ENCODE data around the gene ASB16. TPM values are rescaled to one million over a fixed set of nuclear protein-coding genes. Genes with fewer than 3 reads are reported as not detected.

Gene ASB16
- total and polyA plus RNA-seq, 10 of the 15 experiments (the other 5 are each of a cell fraction or from before 2014, with no cell fraction given): 0.07 to 1.1 (median 0.44) TPM; not detected in 5

GRCh38 chr17:44190481-44190880 lies 20.0 kb downstream of the ASB16 start:
- Histone ChIP-seq H2AFZ (ENCODE audit: control insufficient read depth, low read depth, low read length) (no peak overlapping the region), H3K27ac (ENCODE audit: control insufficient read depth, insufficient read depth) (no peak overlapping the region), H3K4me1 (ENCODE audit: control insufficient read depth, insufficient read depth, low read length) (peaks cover 4% of the 10 kb centered on the region), H3K9ac (ENCODE audit: control insufficient read depth, insufficient read depth, low read length) (no peak overlapping the region), H3K4me2 (ENCODE audit: control insufficient read depth, insufficient read depth) (no peak overlapping the region), H3K79me2 (ENCODE audit: control insufficient read depth, insufficient read depth, low read length) (peaks cover 23% of the 10 kb centered on the region), H4K20me1 (ENCODE audit: control insufficient read depth, insufficient read depth) (no peaks in the 10 kb centered on the region), H3K27me3 (replicated peaks in 1 of 2; ENCODE audit: control insufficient read depth in 2 of 2, insufficient read depth in 2 of 2, low read length in 1 of 2) (no peaks in the 10 kb centered on the region), H3K36me3 (ENCODE audit: control insufficient read depth in 2 of 2, insufficient read depth in 2 of 2, low read length in 1 of 2) (peaks cover 19 to 21% of the 10 kb centered on the region in 2 experiments), H3K9me3 (replicated peaks; ENCODE audit: control insufficient read depth, insufficient read depth, low read length) (no peaks in the 10 kb centered on the region), H3K4me3 (no peak overlapping the region)
- SMC1A ChIA-PET (ENCODE audit: uncharacterized antibody, unreplicated experiment): no interaction called here
- ATAC-seq (no peak), DNase-seq (ENCODE audit: low read depth, low spot score) (no peak), FAIRE-seq (no peak)
- no TSS peak for BruUV-seq (replicated peaks)
- in situ Hi-C loops (cut with MboI): no loop called here
- RAD21 ChIA-PET (ENCODE audit: unreplicated experiment): no interaction called here
- TF ChIP-seq HDAC6 (IDR thresholded peaks at IDR 0.05; ENCODE audit: unreplicated experiment) (no peak), SIN3A (IDR thresholded peaks at IDR 0.05; ENCODE audit: low read depth, low read length) (no peak), TAF1 (IDR thresholded peaks at IDR 0.05; ENCODE audit: borderline replicate concordance, low read depth, low read length) (no peak), HDGF (IDR thresholded peaks at IDR 0.05) (no peak), POLR2A (IDR thresholded peaks at IDR 0.05; ENCODE audit: low read depth, low read length) (peak; percentile 61; the same call in 1 of the 2 replicates), JUND (IDR thresholded peaks at IDR 0.05; ENCODE audit: low read depth, low read length) (no peak), ZNF217 (IDR thresholded peaks at IDR 0.05) (no peak), NFXL1 (IDR thresholded peaks at IDR 0.05; ENCODE audit: borderline replicate concordance) (no peak)
- POLR2A ChIA-PET: no interaction called here
- WGBS (ENCODE audit: insufficient coverage, insufficient replicate concordance, low lambda C conversion rate, missing lambda C conversion rate): 93% methylated on average over 10 of the region's 10 CpGs
- CTCF ChIA-PET: no interaction called here
- intact Hi-C loops (cut with micrococcal nuclease; ENCODE audit: unreplicated experiment): no loop called here

GRCh38 chr17:44191369-44191768 lies 20.9 kb downstream of the ASB16 start:
- RAD21 ChIA-PET (ENCODE audit: unreplicated experiment): no interaction called here
- H3K9ac ChIP-seq (ENCODE audit: control insufficient read depth, insufficient read depth, low read length): no peak overlapping the region
- WGBS (ENCODE audit: insufficient coverage, insufficient replicate concordance, low lambda C conversion rate, missing lambda C conversion rate): 89% methylated on average over 5 of the region's 5 CpGs
- no peak overlapping the region for H3K4me3 ChIP-seq
- POLR2A ChIA-PET: no interaction called here
- intact Hi-C loops (cut with micrococcal nuclease; ENCODE audit: unreplicated experiment) (no loop called here), in situ Hi-C loops (cut with MboI) (no loop called here)
- H3K4me1 ChIP-seq (ENCODE audit: control insufficient read depth, insufficient read depth, low read length): peaks cover 4% of the 10 kb centered on the region
- no peak overlapping the region for H3K27ac ChIP-seq (ENCODE audit: control insufficient read depth, insufficient read depth)
- no peak overlapping the region for H3K4me2 ChIP-seq (ENCODE audit: control insufficient read depth, insufficient read depth)
- CTCF ChIA-PET: interaction anchor here (1.2 kb wide), 1 partner anchor 13 kb away, joined by 4 read pairs; no protein-coding TSS in a partner anchor
- DNase-seq (ENCODE audit: low read depth, low spot score) (no peak), ATAC-seq (no peak), FAIRE-seq (no peak)
- no peak overlapping the region for H2AFZ ChIP-seq (ENCODE audit: control insufficient read depth, low read depth, low read length)
- peaks cover 20 to 21% of the 10 kb centered on the region in 2 experiments for H3K36me3 ChIP-seq (ENCODE audit: control insufficient read depth in 2 of 2, insufficient read depth in 2 of 2, low read length in 1 of 2)
- SMC1A ChIA-PET (ENCODE audit: uncharacterized antibody, unreplicated experiment): no interaction called here
- no peaks in the 10 kb centered on the region for H3K27me3 ChIP-seq (replicated peaks in 1 of 2; ENCODE audit: control insufficient read depth in 2 of 2, insufficient read depth in 2 of 2, low read length in 1 of 2)
- no peaks in the 10 kb centered on the region for H3K9me3 ChIP-seq (replicated peaks; ENCODE audit: control insufficient read depth, insufficient read depth, low read length)
- no TSS peak for BruUV-seq (replicated peaks)
- H4K20me1 ChIP-seq (ENCODE audit: control insufficient read depth, insufficient read depth): no peaks in the 10 kb centered on the region
- H3K79me2 ChIP-seq (ENCODE audit: control insufficient read depth, insufficient read depth, low read length): peaks cover 14% of the 10 kb centered on the region
- no peak for TF ChIP-seq SKIL (IDR thresholded peaks at IDR 0.05; ENCODE audit: low read depth, poor library complexity, severe bottlenecking)
- peak; percentile 47; the same call in 1 of the 2 replicates for TF ChIP-seq POLR2A (IDR thresholded peaks at IDR 0.05; ENCODE audit: low read depth, low read length)
- TF ChIP-seq E4F1 (IDR thresholded peaks at IDR 0.05; ENCODE audit: borderline replicate concordance, partially characterized antibody): no peak
- TF ChIP-seq RAD51 (IDR thresholded peaks at IDR 0.05): no peak
- no peak for TF ChIP-seq NR2C1 (IDR thresholded peaks at IDR 0.05)
- no peak for TF ChIP-seq SMC3 (IDR thresholded peaks at IDR 0.05; ENCODE audit: borderline replicate concordance, low read length)
- no peak for TF ChIP-seq RAD21 (IDR thresholded peaks at IDR 0.05; ENCODE audit: insufficient read depth, low read depth, low read length)
- no peak for TF ChIP-seq ZBED1 (IDR thresholded peaks at IDR 0.05; ENCODE audit: borderline replicate concordance)
